ENCODE data around the gene DDX25.

GRCh38 chr11:125923012-125923579 is 18.8 kb downstream of the DDX25 start:
- TF ChIP-seq POLR2A (IDR thresholded peaks at IDR 0.05), result no peak
- TF ChIP-seq CTCF (IDR thresholded peaks at IDR 0.05), result peak; percentile 47 to 82 (median 80)
- TF ChIP-seq POLR2AphosphoS5 (IDR thresholded peaks at IDR 0.05), result no peak

Measured in gastroesophageal sphincter (tissue), 3 donors.